Kidney epithelial cell (primary cell): ENCODE results near the gene KLHL14. TPM values are rescaled to one million over a fixed set of nuclear protein-coding genes. Genes with fewer than 3 reads are reported as not detected.

ENCODE experiments used
- DNase-seq: peaks from one replicate; pipeline ENCODE4 v3.0.0-alpha.2; 2010; ENCODE audit warnings: low read depth
- H3K27me3 ChIP-seq: 2 replicates; pipeline ENCODE4 v1.6.0; 2011; ENCODE audit warnings: low read length; ENCODE audit not compliant: control insufficient read depth, insufficient read depth
- H3K36me3 ChIP-seq: 2 replicates; pipeline ENCODE4 v1.5.1; 2011; ENCODE audit warnings: low read length; ENCODE audit not compliant: control insufficient read depth, insufficient read depth
- H3K4me3 ChIP-seq: 2 replicates; pipeline ENCODE4 v1.5.1; 2011; ENCODE audit warnings: low read depth, mild to moderate bottlenecking, control low read depth, low read length
- CTCF ChIP-seq: IDR thresholded peaks from 2 replicates; pipeline ENCODE4 v1.5.1; 2011; ENCODE audit warnings: mild to moderate bottlenecking, moderate library complexity, low read length, control low read depth, inconsistent platforms; ENCODE audit not compliant: insufficient read depth, poor library complexity, severe bottlenecking
- total RNA-seq: library from RNA; depleted of rRNA; stranded (reverse); fragments of >200 nt; gene quantifications from 2 replicates; pipeline ENCODE4 v1.2.3, GENCODE V29; 2015

KLHL14 gene
- total RNA-seq, 1 donor from 2014 or later: 3.6 TPM

- DNase-seq: no peak
- no peaks in the 10 kb centered on the region for H3K36me3 ChIP-seq
- no peak for TF ChIP-seq CTCF
- no peaks in the 10 kb centered on the region for H3K27me3 ChIP-seq
- H3K4me3 ChIP-seq: no peak overlapping the region
Observed at GRCh38 chr18:32717126-32717525, 55.7 kb downstream of the KLHL14 start.

GRCh38 chr18:32714571-32715148, 58.2 kb downstream of the KLHL14 start:
- H3K27me3 ChIP-seq: no peaks in the 10 kb centered on the region
- H3K4me3 ChIP-seq: no peak overlapping the region
- peak; percentile 62 for DNase-seq
- H3K36me3 ChIP-seq: no peaks in the 10 kb centered on the region
- TF ChIP-seq CTCF: peak; percentile 89

GRCh38 chr18:32712860-32713259, 60.0 kb downstream of the KLHL14 start:
- TF ChIP-seq CTCF: no peak
- no peaks in the 10 kb centered on the region for H3K27me3 ChIP-seq
- no peak for DNase-seq
- H3K36me3 ChIP-seq: no peaks in the 10 kb centered on the region
- no peak overlapping the region for H3K4me3 ChIP-seq

- H3K36me3 ChIP-seq: no peaks in the 10 kb centered on the region
- DNase-seq: no peak
- no peak for TF ChIP-seq CTCF
- no peak overlapping the region for H3K4me3 ChIP-seq
- no peaks in the 10 kb centered on the region for H3K27me3 ChIP-seq
Observed at GRCh38 chr18:32711862-32712261, 61.0 kb downstream of the KLHL14 start.

GRCh38 chr18:32707586-32707985, 65.2 kb downstream of the KLHL14 start:
- TF ChIP-seq CTCF: no peak
- H3K4me3 ChIP-seq: no peak overlapping the region
- H3K27me3 ChIP-seq: no peaks in the 10 kb centered on the region
- no peak for DNase-seq
- H3K36me3 ChIP-seq: no peaks in the 10 kb centered on the region

- Histone ChIP-seq H3K4me3 (no peak overlapping the region), H3K36me3 (no peaks in the 10 kb centered on the region), H3K27me3 (no peaks in the 10 kb centered on the region)
- no peak for TF ChIP-seq CTCF
- no peak for DNase-seq
Observed at GRCh38 chr18:32707147-32707546, 65.7 kb downstream of the KLHL14 start.
